ENCODE measurements around the gene TGFBR2. TPM values are rescaled to one million over a fixed set of nuclear protein-coding genes. Genes with fewer than 3 reads are reported as not detected.

Gene TGFBR2
- total and polyA plus RNA-seq, 10 of the 15 experiments (the other 5 are each of a cell fraction or from before 2014, with no cell fraction given): 0.02 to 0.98 (median 0.18) TPM; not detected in 1

DNA sequence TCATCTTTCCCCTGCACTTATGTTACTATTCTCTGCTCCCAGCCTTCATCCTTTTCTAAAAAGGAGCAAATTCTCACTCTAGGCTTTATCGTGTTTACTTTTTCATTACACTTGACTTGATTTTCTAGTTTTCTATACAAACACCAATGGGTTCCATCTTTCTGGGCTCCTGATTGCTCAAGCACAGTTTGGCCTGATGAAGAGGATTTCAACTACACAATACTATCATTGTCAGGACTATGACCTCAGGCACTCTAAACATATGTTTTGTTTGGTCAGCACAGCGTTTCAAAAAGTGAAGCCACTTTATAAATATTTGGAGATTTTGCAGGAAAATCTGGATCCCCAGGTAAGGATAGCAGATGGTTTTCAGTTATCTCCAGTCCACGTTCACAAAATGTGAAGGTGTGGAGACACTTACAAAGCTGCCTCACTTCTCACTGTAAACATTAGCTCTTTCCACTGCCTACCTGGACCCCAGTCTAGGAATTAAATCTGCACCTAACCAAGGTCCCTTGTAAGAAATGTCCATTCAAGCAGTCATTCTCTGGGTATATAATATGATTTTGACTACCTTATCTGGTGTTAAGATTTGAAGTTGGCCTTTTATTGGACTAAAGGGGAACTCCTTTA is 86.2 kb downstream of the TGFBR2 start:
- ChIA-PET RAD21 (ENCODE audit: unreplicated experiment) (interaction anchor here (0.5 to 3.7 kb wide), 13 partner anchors 10 to 1777 kb away, joined by 3 to 25 read pairs (median 3); partner anchors contain the start of gene TGFBR2), POLR2A (no interaction called here), CTCF (interaction anchor here (0.6 to 3.6 kb wide), 26 partner anchors 7 to 684 kb away, joined by 3 to 40 read pairs (median 4); no protein-coding TSS in a partner anchor), SMC1A (ENCODE audit: uncharacterized antibody, unreplicated experiment) (interaction anchor here (0.5 to 5.7 kb wide), 22 partner anchors 15 to 679 kb away, joined by 3 to 28 read pairs (median 4); partner anchors contain the start of gene TGFBR2)
- Histone ChIP-seq H3K9me3 (replicated peaks; ENCODE audit: control insufficient read depth, insufficient read depth, low read length) (no peaks in the 10 kb centered on the region), H3K27ac (ENCODE audit: control insufficient read depth, insufficient read depth) (no peak overlapping the region), H3K4me3 (no peak overlapping the region), H3K4me1 (ENCODE audit: control insufficient read depth, insufficient read depth, low read length) (no peaks in the 10 kb centered on the region), H3K79me2 (ENCODE audit: control insufficient read depth, insufficient read depth, low read length) (no peaks in the 10 kb centered on the region), H3K9ac (ENCODE audit: control insufficient read depth, insufficient read depth, low read length) (no peak overlapping the region), H2AFZ (ENCODE audit: control insufficient read depth, low read depth, low read length) (no peak overlapping the region), H3K4me2 (ENCODE audit: control insufficient read depth, insufficient read depth) (no peak overlapping the region), H3K36me3 (ENCODE audit: control insufficient read depth in 2 of 2, insufficient read depth in 2 of 2, low read length in 1 of 2) (no peaks in the 10 kb centered on the region), H4K20me1 (ENCODE audit: control insufficient read depth, insufficient read depth) (no peaks in the 10 kb centered on the region), H3K27me3 (replicated peaks in 1 of 2; ENCODE audit: control insufficient read depth in 2 of 2, insufficient read depth in 2 of 2, low read length in 1 of 2) (no peaks in the 10 kb centered on the region; a peak in 1 of 4 replicates)
- DNase-seq (ENCODE audit: low read depth, low spot score) (no peak), ATAC-seq (no peak), FAIRE-seq (no peak)
- 36% methylated on average over 3 of the region's 3 CpGs for WGBS (ENCODE audit: insufficient coverage, insufficient replicate concordance, low lambda C conversion rate, missing lambda C conversion rate)
- no peak for TF ChIP-seq SIX5 (IDR thresholded peaks at IDR 0.05; ENCODE audit: low read depth, low read length, severe bottlenecking)
- TF ChIP-seq LARP7 (IDR thresholded peaks at IDR 0.05): no peak
- no peak for TF ChIP-seq ETV6 (conservative IDR thresholded peaks at IDR 0.05 in 1 of 2, IDR thresholded peaks at IDR 0.05 in 1 of 2; ENCODE audit: borderline replicate concordance in 1 of 2, low read depth in 1 of 2)
- TF ChIP-seq CREB1 (IDR thresholded peaks at IDR 0.05; ENCODE audit: low read depth): no peak
- TF ChIP-seq BMI1 (IDR thresholded peaks at IDR 0.05; ENCODE audit: borderline replicate concordance): no peak
- no peak for TF ChIP-seq BHLHE40 (IDR thresholded peaks at IDR 0.05; ENCODE audit: borderline replicate concordance in 1 of 2, low read depth in 2 of 2, low read length in 1 of 2)
- TF ChIP-seq PAX8 (IDR thresholded peaks at IDR 0.05): no peak
- no peak for TF ChIP-seq MYC (IDR thresholded peaks at IDR 0.05; ENCODE audit: insufficient read depth, insufficient read length, insufficient replicate concordance, low read length, severe bottlenecking)
- TF ChIP-seq SMARCA5 (IDR thresholded peaks at IDR 0.05): no peak
- TF ChIP-seq RCOR1 (conservative IDR thresholded peaks at IDR 0.05; ENCODE audit: low read depth, low read length): no peak
- TF ChIP-seq, protein P1, sequence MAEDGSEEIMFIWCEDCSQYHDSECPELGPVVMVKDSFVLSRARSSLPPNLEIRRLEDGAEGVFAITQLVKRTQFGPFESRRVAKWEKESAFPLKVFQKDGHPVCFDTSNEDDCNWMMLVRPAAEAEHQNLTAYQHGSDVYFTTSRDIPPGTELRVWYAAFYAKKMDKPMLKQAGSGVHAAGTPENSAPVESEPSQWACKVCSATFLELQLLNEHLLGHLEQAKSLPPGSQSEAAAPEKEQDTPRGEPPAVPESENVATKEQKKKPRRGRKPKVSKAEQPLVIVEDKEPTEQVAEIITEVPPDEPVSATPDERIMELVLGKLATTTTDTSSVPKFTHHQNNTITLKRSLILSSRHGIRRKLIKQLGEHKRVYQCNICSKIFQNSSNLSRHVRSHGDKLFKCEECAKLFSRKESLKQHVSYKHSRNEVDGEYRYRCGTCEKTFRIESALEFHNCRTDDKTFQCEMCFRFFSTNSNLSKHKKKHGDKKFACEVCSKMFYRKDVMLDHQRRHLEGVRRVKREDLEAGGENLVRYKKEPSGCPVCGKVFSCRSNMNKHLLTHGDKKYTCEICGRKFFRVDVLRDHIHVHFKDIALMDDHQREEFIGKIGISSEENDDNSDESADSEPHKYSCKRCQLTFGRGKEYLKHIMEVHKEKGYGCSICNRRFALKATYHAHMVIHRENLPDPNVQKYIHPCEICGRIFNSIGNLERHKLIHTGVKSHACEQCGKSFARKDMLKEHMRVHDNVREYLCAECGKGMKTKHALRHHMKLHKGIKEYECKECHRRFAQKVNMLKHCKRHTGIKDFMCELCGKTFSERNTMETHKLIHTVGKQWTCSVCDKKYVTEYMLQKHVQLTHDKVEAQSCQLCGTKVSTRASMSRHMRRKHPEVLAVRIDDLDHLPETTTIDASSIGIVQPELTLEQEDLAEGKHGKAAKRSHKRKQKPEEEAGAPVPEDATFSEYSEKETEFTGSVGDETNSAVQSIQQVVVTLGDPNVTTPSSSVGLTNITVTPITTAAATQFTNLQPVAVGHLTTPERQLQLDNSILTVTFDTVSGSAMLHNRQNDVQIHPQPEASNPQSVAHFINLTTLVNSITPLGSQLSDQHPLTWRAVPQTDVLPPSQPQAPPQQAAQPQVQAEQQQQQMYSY (CRISPR knock-in tag; IDR thresholded peaks at IDR 0.05): no peak
- TF ChIP-seq HDGF (IDR thresholded peaks at IDR 0.05): no peak
- in situ Hi-C loops (cut with MboI) (loop anchor here (10.0 kb wide), 2 partner anchors 588 to 668 kb away; no protein-coding TSS in a partner anchor), intact Hi-C loops (cut with micrococcal nuclease; ENCODE audit: unreplicated experiment) (loop anchor here (1.0 to 10.0 kb wide), 5 partner anchors 248 to 650 kb away; no protein-coding TSS in a partner anchor)
- BruUV-seq (replicated peaks): no TSS peak
